ENCODE results near the gene PTPRS.

Gene PTPRS

DNA sequence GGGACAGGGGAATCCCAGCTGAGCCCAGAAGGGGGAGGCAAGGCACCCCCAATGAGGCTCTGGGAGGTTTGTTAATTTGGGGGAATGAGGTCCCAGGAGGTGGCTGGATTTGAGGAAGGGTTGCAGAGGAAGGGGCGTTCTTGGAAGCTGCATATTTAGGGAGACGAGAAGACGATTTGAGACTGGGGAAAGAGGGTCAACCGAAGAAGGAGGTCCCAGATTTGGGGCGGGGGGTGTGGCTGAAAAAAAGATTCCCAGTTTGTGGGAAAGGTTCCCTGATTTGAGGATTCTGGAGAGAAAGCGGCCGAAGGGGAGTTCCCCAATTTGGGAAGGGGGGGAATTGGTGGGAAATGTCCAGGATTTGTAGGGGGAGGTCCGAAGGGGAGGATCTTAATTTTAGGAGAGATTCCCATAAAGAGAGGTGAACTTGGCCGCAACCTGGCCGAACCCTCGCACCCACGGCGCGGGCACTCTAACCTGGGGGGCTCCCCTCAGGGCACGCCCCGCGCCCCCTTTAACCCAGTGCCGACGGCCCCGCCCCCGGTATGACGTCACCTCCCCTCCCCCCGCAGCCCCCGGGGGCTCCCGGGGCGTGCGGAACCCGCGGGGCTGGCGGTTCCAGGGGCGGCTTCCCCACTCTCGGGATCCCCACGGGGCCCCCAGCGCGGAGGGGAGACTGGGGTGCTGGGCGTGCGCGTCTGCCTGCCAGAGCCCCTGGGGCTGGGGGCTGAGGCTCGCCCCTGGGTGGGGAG, 1.2 kb downstream of the PTPRS start:
- TF ChIP-seq, protein P1, sequence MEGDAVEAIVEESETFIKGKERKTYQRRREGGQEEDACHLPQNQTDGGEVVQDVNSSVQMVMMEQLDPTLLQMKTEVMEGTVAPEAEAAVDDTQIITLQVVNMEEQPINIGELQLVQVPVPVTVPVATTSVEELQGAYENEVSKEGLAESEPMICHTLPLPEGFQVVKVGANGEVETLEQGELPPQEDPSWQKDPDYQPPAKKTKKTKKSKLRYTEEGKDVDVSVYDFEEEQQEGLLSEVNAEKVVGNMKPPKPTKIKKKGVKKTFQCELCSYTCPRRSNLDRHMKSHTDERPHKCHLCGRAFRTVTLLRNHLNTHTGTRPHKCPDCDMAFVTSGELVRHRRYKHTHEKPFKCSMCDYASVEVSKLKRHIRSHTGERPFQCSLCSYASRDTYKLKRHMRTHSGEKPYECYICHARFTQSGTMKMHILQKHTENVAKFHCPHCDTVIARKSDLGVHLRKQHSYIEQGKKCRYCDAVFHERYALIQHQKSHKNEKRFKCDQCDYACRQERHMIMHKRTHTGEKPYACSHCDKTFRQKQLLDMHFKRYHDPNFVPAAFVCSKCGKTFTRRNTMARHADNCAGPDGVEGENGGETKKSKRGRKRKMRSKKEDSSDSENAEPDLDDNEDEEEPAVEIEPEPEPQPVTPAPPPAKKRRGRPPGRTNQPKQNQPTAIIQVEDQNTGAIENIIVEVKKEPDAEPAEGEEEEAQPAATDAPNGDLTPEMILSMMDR (IDR thresholded peaks at IDR 0.05; ENCODE audit: low read depth, low read length): no peak
- DNase-seq (ENCODE audit: low read depth, low spot score): no peak
- peak overlapping the region; percentile 61 for H3K4me3 ChIP-seq (ENCODE audit: low read depth, low read length)
- in situ Hi-C loops (cut with HindIII; ENCODE audit: low sequenced_read_pairs): no loop called here

GRCh38 chr19:5338656-5339197, 1.9 kb downstream of the PTPRS start:
- TF ChIP-seq, protein P1 (IDR thresholded peaks at IDR 0.05; ENCODE audit: low read depth, low read length): no peak
- DNase-seq (ENCODE audit: low read depth, low spot score): no peak
- in situ Hi-C loops (cut with HindIII; ENCODE audit: low sequenced_read_pairs): no loop called here
- peak overlapping the region; percentile 61 for H3K4me3 ChIP-seq (ENCODE audit: low read depth, low read length)

GRCh38 chr19:5337708-5338655, 2.6 kb downstream of the PTPRS start:
- H3K4me3 ChIP-seq (ENCODE audit: low read depth, low read length): no peak overlapping the region
- DNase-seq (ENCODE audit: low read depth, low spot score): no peak
- in situ Hi-C loops (cut with HindIII; ENCODE audit: low sequenced_read_pairs): no loop called here
- TF ChIP-seq, protein P1 (IDR thresholded peaks at IDR 0.05; ENCODE audit: low read depth, low read length): no peak

GRCh38 chr19:5337126-5337525, 3.5 kb downstream of the PTPRS start:
- TF ChIP-seq, protein P1 (IDR thresholded peaks at IDR 0.05; ENCODE audit: low read depth, low read length): no peak
- DNase-seq (ENCODE audit: low read depth, low spot score): no peak
- H3K4me3 ChIP-seq (ENCODE audit: low read depth, low read length): no peak overlapping the region
- in situ Hi-C loops (cut with HindIII; ENCODE audit: low sequenced_read_pairs): no loop called here

- H3K4me3 ChIP-seq (ENCODE audit: low read depth, low read length): no peak overlapping the region
- TF ChIP-seq, protein P1 (IDR thresholded peaks at IDR 0.05; ENCODE audit: low read depth, low read length): no peak
- in situ Hi-C loops (cut with HindIII; ENCODE audit: low sequenced_read_pairs): no loop called here
- DNase-seq (ENCODE audit: low read depth, low spot score): no peak
Measured at GRCh38 chr19:5336195-5336965, 4.2 kb downstream of the PTPRS start.

DNA sequence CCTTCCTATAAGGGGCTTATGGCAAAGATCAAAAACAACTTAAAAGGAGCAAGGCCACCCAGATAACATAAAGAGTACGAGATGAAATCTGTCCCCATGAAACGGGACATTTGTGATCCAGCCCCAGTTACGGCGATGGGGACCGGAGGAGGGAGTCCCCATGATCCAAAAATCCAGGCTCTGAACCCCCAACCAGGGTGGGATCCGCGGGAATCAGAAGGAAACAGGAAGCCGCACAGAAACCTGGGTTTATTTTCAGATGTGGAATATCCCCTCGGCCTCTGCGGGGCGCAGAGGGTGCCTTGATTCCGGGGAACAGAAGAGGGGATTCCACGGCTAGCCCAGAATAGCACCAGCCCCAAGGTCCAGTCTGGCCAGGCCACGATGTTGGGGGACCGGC, 5.0 kb downstream of the PTPRS start:
- TF ChIP-seq, protein P1 (IDR thresholded peaks at IDR 0.05; ENCODE audit: low read depth, low read length): no peak
- no peak for DNase-seq (ENCODE audit: low read depth, low spot score)
- H3K4me3 ChIP-seq (ENCODE audit: low read depth, low read length): no peak overlapping the region
- in situ Hi-C loops (cut with HindIII; ENCODE audit: low sequenced_read_pairs): no loop called here

Data from astrocyte of the spinal cord (primary cell).